HG02571 (cell line): ENCODE measurements around the gene SIRT4.
"Not testable (repeated sequence)": the region's sequence is repeated elsewhere in the genome, so short reads cannot be mapped to it uniquely, and the experiment has no call there.

Source experiments
- ATAC-seq: cut with Tn5 transposase; IDR thresholded peaks from one replicate; pipeline ENCODE4 v1.9.1; 2021; ENCODE audit warnings: mild to moderate bottlenecking, moderate library complexity; ENCODE audit not compliant: unreplicated experiment

The SIRT4 gene

DNA sequence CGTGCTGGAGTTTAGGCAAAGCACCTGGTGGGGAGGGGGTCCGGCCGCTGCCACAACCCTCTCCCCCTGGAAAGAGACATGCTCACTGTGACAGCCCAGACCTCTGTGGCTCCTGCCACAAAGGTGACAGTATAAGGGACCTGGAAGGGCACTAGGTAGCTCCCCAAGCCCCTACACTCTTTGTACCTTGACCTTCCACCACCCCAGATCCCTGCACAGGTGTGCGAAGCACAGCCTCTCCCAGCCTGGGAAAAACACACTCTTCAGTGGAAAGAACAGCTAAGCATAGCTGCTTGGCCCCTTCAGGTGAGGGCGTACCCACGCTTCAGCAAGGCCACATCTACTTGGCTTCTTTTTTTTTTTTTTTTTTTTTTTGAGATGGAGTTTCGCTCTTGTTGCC lies 30.4 kb downstream of the SIRT4 start:
- no peak for ATAC-seq

DNA sequence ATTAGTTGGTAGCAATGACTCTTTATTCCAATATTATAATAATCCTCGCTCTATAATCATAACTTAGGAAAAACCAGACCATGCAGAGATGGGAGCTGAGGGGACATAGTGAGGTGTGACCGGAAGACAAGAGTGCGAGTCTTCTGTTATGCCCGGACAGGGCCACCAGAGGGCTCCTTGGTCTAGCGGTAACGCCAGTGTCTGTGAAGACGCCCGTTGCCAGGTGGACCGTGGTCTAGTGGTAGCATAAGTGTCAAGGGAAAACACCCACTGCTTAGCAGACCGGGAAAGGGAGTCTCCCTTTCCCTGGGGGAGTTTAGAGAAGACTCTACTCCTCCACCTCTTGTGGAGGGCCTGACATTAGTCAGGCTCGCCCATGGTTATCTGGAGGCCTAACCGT lies 33.3 kb downstream of the SIRT4 start:
- ATAC-seq, result not testable (repeated sequence)

DNA sequence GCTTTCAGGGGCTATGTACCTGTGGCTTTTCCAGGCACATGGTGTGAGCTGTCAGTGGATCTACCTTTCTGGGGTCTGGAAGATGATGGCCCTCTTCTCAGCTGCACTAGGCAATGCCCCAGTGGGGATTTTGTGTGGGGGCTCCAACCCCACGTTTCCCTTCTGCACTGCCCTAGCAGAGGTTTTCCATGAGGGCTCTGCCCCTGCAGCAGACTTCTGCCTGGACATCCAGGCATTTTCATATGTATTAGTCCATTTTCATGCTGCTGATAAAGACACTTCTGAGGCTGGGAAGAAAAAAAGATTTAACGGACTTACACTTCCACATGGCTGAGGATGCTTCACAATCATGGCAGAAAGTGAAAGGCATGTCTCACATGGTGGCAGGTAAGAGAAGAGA lies 34.3 kb downstream of the SIRT4 start:
- not testable (repeated sequence) for ATAC-seq

- ATAC-seq, result no peak
These were observed 35.6 kb downstream of the SIRT4 start for GRCh38 chr12:120337730-120338129.

GRCh38 chr12:120339256-120339655 lies 37.1 kb downstream of the SIRT4 start:
- no peak for ATAC-seq

- no peak for ATAC-seq
These were observed 40.3 kb downstream of the SIRT4 start for GRCh38 chr12:120342175-120343038.

- no peak for ATAC-seq
These were observed 41.0 kb downstream of the SIRT4 start for GRCh38 chr12:120343039-120343537.

DNA sequence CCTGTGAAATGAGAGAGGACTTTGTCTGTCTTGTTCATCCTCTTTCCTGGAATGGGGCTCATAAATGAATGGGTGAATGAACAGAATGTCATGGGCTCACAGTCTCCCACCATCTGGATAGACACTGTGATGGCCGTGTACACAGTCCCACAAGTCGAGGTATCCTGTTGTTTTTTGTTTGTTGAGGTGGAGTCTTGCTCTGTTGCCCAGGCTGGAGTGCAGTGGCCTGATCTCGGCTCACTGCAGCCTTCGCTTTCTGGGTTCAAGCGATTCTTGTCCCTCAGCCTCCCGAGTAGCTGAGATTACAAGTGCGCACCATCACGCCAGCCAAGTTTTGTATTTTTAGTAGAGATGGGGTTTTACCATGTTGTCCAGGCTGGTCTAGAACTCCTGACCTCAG lies 41.6 kb downstream of the SIRT4 start:
- no peak for ATAC-seq

- no peak for ATAC-seq
These were observed 43.9 kb downstream of the SIRT4 start for GRCh38 chr12:120346031-120346430.

DNA sequence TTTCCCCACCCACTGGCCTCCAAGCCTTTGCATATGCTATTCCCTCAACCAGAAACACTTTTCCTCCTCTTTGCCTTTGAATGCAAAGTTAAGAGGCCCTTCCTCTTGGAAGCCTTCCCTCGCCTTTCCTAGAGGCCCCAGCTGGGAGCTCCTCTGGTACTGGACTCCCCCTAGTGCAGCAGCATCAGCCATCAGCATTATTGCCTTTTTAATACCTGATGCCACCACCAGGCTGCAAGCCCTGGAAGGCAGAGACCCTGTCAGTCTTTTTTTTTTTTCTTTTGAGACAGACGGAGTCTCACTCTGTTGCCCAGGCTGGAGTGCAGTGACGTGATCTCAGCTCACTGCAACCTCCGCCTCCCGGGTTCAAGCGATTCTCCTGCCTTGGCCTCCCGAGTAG lies 44.6 kb downstream of the SIRT4 start:
- ATAC-seq, result no peak

- ATAC-seq, result no peak
These were observed 45.6 kb downstream of the SIRT4 start for GRCh38 chr12:120347766-120348165.

- ATAC-seq, result no peak
These were observed 48.6 kb downstream of the SIRT4 start for GRCh38 chr12:120350576-120351350.

DNA sequence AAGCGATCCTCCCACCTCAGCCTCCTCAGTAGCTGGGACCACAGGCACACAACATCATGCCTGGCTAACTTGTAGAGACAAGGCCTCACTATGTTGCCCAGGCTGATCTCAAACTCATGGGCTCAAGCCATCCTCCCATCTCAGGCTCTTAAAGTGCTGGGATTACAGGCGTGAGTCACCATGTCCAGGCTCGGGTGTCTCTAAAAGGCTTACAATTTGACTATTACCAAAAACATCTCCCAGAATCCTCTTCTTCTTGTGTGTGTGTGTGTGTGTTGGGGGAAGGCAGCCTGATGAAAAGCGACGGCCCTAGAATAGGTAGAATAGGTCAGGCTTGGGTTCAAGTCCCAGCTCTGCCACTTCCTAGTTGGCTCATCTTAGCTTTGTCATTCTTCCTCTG lies 50.0 kb downstream of the SIRT4 start:
- no peak for ATAC-seq

DNA sequence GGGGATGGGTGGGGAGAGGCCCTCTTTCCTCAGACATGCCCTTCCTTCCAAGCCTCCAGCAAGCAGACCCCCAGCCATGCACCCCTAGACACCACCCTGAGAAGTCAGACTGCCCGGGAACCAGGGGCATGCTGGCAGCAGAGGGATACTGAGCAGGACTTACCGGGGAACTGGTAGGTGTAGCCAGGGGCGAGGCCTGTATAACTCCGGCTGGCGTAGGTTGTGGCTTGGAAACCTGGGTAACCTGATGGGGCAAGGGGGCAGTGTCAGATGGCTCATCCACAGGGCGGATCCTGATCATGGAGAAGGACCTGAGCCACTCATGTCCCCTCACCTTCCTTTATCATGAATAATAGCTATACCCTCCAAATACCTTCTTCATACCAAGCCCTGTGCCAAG lies 51.0 kb downstream of the SIRT4 start:
- ATAC-seq, result no peak

DNA sequence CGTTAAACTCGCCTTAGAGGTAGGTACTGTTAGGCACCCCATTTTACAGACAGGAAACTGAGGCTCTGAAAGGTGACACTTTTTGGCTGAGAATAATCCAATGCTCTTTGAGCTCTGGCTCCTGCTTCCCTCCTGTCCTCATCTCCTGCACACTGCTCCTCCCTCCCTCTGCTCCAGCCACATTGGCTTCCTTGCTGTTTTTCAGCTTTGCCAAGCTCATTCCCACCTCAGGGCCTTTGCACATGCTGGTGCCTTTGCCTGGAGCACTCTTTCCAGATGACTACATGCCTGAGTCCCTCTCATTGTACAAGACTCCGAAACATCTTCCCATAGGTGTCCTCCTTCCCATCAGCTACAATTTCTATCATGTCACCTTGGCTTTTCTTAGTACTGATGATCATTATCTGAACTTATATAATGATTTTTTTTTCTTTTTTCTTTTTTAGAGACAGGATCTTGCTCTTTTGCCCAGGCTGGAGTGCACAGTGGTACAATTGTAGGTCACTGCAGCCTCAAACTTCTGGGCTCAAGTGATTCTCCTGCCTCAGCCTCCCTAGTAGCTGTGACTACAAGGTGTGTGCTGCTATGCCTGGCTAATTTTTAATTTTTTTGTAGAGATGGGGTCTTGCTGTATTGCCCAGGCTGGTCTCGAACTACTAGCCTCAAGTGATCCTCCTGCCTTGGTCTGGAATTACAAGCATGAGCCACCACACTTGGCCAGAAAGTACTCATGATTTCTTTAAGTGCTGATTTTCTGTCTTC lies 51.6 kb downstream of the SIRT4 start:
- no peak for ATAC-seq

DNA sequence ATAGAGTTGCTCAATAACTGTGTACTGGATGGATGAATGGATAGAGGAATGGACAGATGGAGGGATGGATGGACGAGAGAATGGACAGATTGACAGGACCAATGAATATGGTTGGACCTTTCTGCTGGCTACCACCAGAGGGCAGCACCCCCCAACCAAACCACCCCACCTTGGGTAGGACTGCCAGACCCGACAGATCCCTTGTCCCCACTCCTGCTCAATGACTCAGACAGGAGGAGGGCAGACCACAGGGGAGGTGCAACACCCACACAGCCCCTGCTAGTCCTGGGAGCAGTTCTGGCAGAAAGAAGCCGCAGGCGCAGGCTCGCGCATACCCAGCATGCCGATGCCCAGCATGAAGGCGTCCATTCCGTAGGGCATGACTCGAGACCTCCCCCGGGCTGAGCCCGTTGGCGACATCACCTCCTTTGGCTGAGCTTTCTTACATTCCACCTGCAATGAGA lies 54.5 kb downstream of the SIRT4 start:
- ATAC-seq, result no peak

DNA sequence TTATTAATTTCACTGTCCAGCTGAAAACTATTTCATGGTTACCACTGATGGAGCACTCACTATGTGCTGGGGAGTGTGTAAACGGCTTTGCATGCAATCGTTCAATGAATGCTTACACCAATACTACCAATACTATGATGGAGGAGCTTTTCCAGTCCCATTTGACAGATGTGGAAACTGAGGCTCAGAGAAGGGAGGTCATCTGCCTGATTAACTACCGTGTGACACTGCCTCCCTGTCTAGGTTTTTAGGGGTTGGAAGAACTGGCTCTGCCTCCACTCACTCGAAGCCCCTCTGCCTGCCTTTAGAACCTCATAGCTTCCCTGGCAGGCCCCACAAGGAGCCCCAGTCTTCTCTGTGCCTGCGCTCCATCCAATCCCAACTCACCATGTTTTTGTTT lies 55.0 kb downstream of the SIRT4 start:
- ATAC-seq, result no peak

DNA sequence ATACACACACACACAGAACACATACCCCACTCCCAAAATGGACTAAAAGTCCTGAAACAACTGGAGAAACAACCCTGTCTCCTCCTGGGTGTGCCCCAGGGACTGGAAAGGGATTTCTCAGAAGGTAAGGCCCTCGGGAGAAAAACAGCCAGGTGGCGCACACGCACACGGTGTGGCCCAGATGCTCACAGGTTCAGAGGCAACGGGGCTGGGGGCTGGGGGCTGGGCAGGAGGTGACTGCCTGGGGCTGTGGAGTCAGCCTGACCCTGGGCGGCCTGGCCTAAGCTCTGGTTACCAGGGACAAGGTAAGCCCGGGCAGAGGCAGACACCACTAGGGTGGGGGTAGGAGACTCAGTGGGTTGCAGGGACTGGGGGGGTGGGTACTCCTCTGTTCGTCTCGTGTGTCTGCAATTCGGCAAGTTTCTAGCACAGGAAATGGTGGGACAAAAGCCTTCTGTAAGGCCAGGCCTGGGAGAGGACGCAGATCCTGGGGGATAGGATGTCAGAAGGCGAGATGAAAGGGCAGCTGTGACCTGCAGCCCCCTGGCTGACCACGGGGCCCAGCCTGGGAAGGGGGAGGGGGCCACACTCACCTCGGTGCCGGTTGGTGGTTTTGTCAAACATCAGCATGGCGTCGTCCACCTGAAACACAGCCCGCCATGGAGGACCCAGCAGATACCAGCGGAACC lies 56.4 kb downstream of the SIRT4 start:
- no peak for ATAC-seq

DNA sequence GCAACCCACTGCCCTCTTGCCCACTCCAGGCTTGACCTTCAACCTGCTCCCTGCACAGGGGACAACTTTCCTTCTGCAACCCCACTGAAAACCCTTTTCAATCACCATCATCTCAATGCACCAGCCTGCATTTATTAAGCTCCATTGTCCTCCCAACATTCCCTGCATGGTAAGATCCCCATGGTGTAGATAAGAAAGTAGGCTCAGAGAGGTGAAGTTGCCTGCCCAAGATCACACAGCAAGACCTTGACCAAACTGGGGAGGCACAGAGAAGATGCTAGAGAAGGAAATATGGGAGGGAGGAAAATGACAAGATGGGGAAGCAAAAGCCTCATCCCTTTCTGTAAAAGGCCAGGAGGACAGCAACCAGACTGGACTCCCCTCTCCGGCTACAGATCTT lies 57.0 kb downstream of the SIRT4 start:
- ATAC-seq, result no peak

- ATAC-seq, result no peak
These were observed 59.5 kb downstream of the SIRT4 start for GRCh38 chr12:120361506-120362208.
